H1 (cell line): ENCODE results near the gene WDCP. TPM values are rescaled to one million over a fixed set of nuclear protein-coding genes. Genes with fewer than 3 reads are reported as not detected.

Experiments used
- CTCF ChIA-PET: fragments of 300-600 bp; sonication (Branson Sonifier 250); formaldehyde crosslinking; loops from one replicate; lab custom pipeline; 2021; ENCODE audit not compliant: partially characterized antibody; lab: Charles Lee
- POLR2A ChIA-PET: fragments of 300-600 bp; sonication (Branson Sonifier 250); formaldehyde crosslinking; loops from one replicate; lab custom pipeline; 2021; ENCODE audit warnings: inconsistent platforms; ENCODE audit not compliant: partially characterized antibody; lab: Charles Lee
- DNase-seq, 2 experiments: peaks; one replicate each; pipeline versions ENCODE4 v3.0.0 to v3.0.0-alpha.2; 2010 to 2022; ENCODE audit warnings: low spot score in 2 of 2, low read depth in 1 of 2, mixed read lengths in 1 of 2
- FAIRE-seq: peaks from 2 replicates; lab custom pipeline; 2011; peaks lifted over from hg19 to GRCh38; lab: Jason Lieb, UNC
- H2AFZ ChIP-seq: 2 replicates; pipeline ENCODE4 v1.8.1; 2012; ENCODE audit warnings: low read length, inconsistent platforms
- H2AK5ac ChIP-seq: 2 replicates; pipeline ENCODE4 v1.6.1; 2013; ENCODE audit warnings: low read depth, low read length
- H2BK120ac ChIP-seq: replicated peaks from 2 replicates; pipeline ENCODE3; 2013; ENCODE audit warnings: low read depth, low read length, inconsistent platforms
- H2BK12ac ChIP-seq: 2 replicates; pipeline ENCODE4 v1.6.1; 2013; ENCODE audit warnings: low read depth, low read length
- H2BK15ac ChIP-seq: 2 replicates; pipeline ENCODE4 v1.6.1; 2013; ENCODE audit warnings: low read length
- H2BK20ac ChIP-seq: 2 replicates; pipeline ENCODE4 v1.6.1; 2013; ENCODE audit warnings: low read length
- H2BK5ac ChIP-seq: 2 replicates; pipeline ENCODE4 v1.6.1; 2013; ENCODE audit warnings: low read depth, low read length
- H3K14ac ChIP-seq: 2 replicates; pipeline ENCODE4 v1.6.1; 2013; ENCODE audit warnings: inconsistent platforms; ENCODE audit not compliant: insufficient read length
- H3K18ac ChIP-seq: 2 replicates; pipeline ENCODE4 v1.6.1; 2013; ENCODE audit warnings: low read length; ENCODE audit errors: extremely low read depth
- H3K23ac ChIP-seq: 2 replicates; pipeline ENCODE4 v1.6.1; 2013; ENCODE audit warnings: inconsistent platforms; ENCODE audit not compliant: insufficient read length
- H3K23me2 ChIP-seq: 2 replicates; pipeline ENCODE4 v1.6.1; 2013; ENCODE audit warnings: low read depth, low read length
- H3K27ac ChIP-seq: 2 replicates; pipeline ENCODE4 v1.6.1; 2011; ENCODE audit warnings: low read depth, low read length, inconsistent platforms
- H3K27me3 ChIP-seq, 4 experiments: replicated peaks in 1 of 4; 1 replicate in 1 of 4; 2 replicates in 3 of 4; pipeline versions ENCODE4 v1.6.1 to v1.8.1; 2011 to 2013; ENCODE audit warnings: low read length in 3 of 4, mild to moderate bottlenecking in 3 of 4, inconsistent platforms in 2 of 4, mixed read lengths in 2 of 4, moderate library complexity in 1 of 4; ENCODE audit not compliant: control insufficient read depth in 3 of 4, insufficient read depth in 3 of 4; ENCODE audit errors: extremely low read depth in 1 of 4
- H3K36me3 ChIP-seq, 4 experiments: 2 replicates each; pipeline versions ENCODE4 v1.6.1 to v1.8.1; 2011 to 2013; ENCODE audit warnings: mild to moderate bottlenecking in 4 of 4, low read length in 3 of 4, moderate library complexity in 2 of 4, control low read depth in 1 of 4, inconsistent platforms in 1 of 4; ENCODE audit not compliant: insufficient read depth in 4 of 4, control insufficient read depth in 2 of 4
- H3K4ac ChIP-seq: replicated peaks from 2 replicates; pipeline ENCODE3; 2013; ENCODE audit warnings: low read length, low read depth, mixed read lengths, inconsistent platforms; ENCODE audit not compliant: insufficient read length
- H3K4me1 ChIP-seq, 4 experiments: replicated peaks in 1 of 4; 1 replicate in 1 of 4; 2 replicates in 3 of 4; pipeline versions ENCODE4 v1.6.1 to v1.8.1; 2011 to 2013; ENCODE audit warnings: low read length in 3 of 4, inconsistent platforms in 2 of 4, mixed read lengths in 1 of 4; ENCODE audit not compliant: insufficient read depth in 4 of 4, control insufficient read depth in 3 of 4
- H3K4me2 ChIP-seq, 2 experiments: 2 replicates each; pipeline versions ENCODE4 v1.6.1 to v1.8.1; 2011 to 2013; ENCODE audit warnings: low read depth in 2 of 2, low read length in 2 of 2, control low read depth in 1 of 2, inconsistent platforms in 1 of 2, mild to moderate bottlenecking in 1 of 2; ENCODE audit not compliant: insufficient read depth in 1 of 2
- H3K4me3 ChIP-seq, 4 experiments: fragments of 200-600, 300-600 bp in 1 of 4; sonication (generic), shearing (Covaris generic), sonication (Bioruptor Twin) in 1 of 4; 2 replicates each; pipeline versions ENCODE4 v1.5.1 to v1.8.1; 2011 to 2016; ENCODE audit warnings: low read length in 4 of 4, low read depth in 3 of 4, control low read depth in 2 of 4, inconsistent platforms in 2 of 4, mild to moderate bottlenecking in 2 of 4, mixed read lengths in 1 of 4, moderate library complexity in 1 of 4; ENCODE audit not compliant: insufficient read depth in 2 of 4; ENCODE audit errors: extremely low read depth in 1 of 4
- H3K56ac ChIP-seq: replicated peaks from 2 replicates; pipeline ENCODE3; 2013; ENCODE audit warnings: low read depth, mild to moderate bottlenecking, mixed read lengths, low read length, inconsistent platforms; ENCODE audit not compliant: insufficient read length
- H3K79me1 ChIP-seq: 2 replicates; pipeline ENCODE4 v1.6.1; 2013; ENCODE audit warnings: low read depth, low read length, control low read depth
- H3K79me2 ChIP-seq, 2 experiments: 2 replicates each; pipeline versions ENCODE4 v1.6.1 to v1.8.1; 2012 to 2013; ENCODE audit warnings: low read length in 2 of 2, mild to moderate bottlenecking in 2 of 2, inconsistent platforms in 1 of 2; ENCODE audit not compliant: insufficient read depth in 2 of 2, control insufficient read depth in 1 of 2
- H3K9ac ChIP-seq, 4 experiments: replicated peaks in 1 of 4; 1 replicate in 1 of 4; 2 replicates in 3 of 4; pipeline versions ENCODE4 v1.6.1 to v1.8.1; 2011 to 2013; ENCODE audit warnings: low read depth in 3 of 4, low read length in 3 of 4, control low read depth in 2 of 4, mild to moderate bottlenecking in 2 of 4, moderate library complexity in 2 of 4, inconsistent platforms in 1 of 4; ENCODE audit errors: extremely low read depth in 1 of 4
- H3K9me3 ChIP-seq, 2 experiments: 2 replicates each; pipeline versions ENCODE4 v1.6.1 to v1.8.1; 2012 to 2013; ENCODE audit warnings: mild to moderate bottlenecking in 2 of 2, moderate library complexity in 2 of 2, control low read depth in 1 of 2, inconsistent platforms in 1 of 2, low read depth in 1 of 2, low read length in 1 of 2, mixed read lengths in 1 of 2; ENCODE audit not compliant: insufficient read depth in 2 of 2
- H4K20me1 ChIP-seq, 2 experiments: replicated peaks in 1 of 2; 2 replicates each; pipeline versions ENCODE3 to v1.8.1; 2011 to 2013; ENCODE audit warnings: inconsistent platforms in 2 of 2, low read length in 2 of 2, mild to moderate bottlenecking in 1 of 2; ENCODE audit not compliant: insufficient read depth in 2 of 2, control insufficient read depth in 1 of 2
- H4K5ac ChIP-seq: 2 replicates; pipeline ENCODE4 v1.6.1; 2013; ENCODE audit warnings: low read length, low read depth, mixed read lengths, inconsistent platforms; ENCODE audit not compliant: insufficient read length
- H4K8ac ChIP-seq: 2 replicates; pipeline ENCODE4 v1.8.0; 2013; ENCODE audit warnings: mild to moderate bottlenecking, moderate library complexity, low read length, inconsistent platforms; ENCODE audit not compliant: insufficient read depth; ENCODE audit errors: extremely low read depth
- H4K91ac ChIP-seq: replicated peaks from 2 replicates; pipeline ENCODE3; 2013; ENCODE audit warnings: low read length, mixed read lengths, inconsistent platforms; ENCODE audit not compliant: insufficient read length
- ASH2L ChIP-seq: fragments of 200-600, 300-600 bp; sonication (generic); IDR thresholded peaks from one replicate; pipeline ENCODE4 v1.7.1; 2017; ENCODE audit warnings: low read length
- BRCA1 ChIP-seq: IDR thresholded peaks from 2 replicates; pipeline ENCODE4 v1.6.1; 2012; ENCODE audit warnings: low read depth, low read length, improper control_type of control experiment
- KDM4A ChIP-seq: IDR thresholded peaks from one replicate; pipeline ENCODE4 v1.7.1; 2012; ENCODE audit warnings: low read depth, mild to moderate bottlenecking, moderate library complexity, low read length, inconsistent platforms; ENCODE audit not compliant: severe bottlenecking
- TAF7 ChIP-seq: optimal IDR thresholded peaks from 2 replicates; pipeline ENCODE3; 2011; ENCODE audit warnings: low read depth, mild to moderate bottlenecking, inconsistent platforms, low read length, moderate library complexity, borderline replicate concordance
- WGBS, 2 experiments: shearing (Covaris generic) in 1 of 2; methylation state at CpG; one replicate each; pipeline versions ENCODE4 v1.1.6 to v1.1.7; 2013 to 2015; ENCODE audit warnings: low lambda C conversion rate in 2 of 2, mixed read lengths in 2 of 2, inconsistent platforms in 1 of 2, low coverage in 1 of 2, missing lambda C conversion rate in 1 of 2; ENCODE audit not compliant: insufficient replicate concordance in 2 of 2, insufficient coverage in 1 of 2, insufficient read length in 1 of 2; ENCODE audit errors: extremely low coverage in 1 of 2, missing lambda C conversion rate in 1 of 2; 5-methylcytosine and 5-hydroxymethylcytosine counted together
- polyA plus RNA-seq, 7 experiments: library from polyadenylated mRNA; depleted of rRNA in 3 of 7; stranded (reverse) in 5 of 7; unstranded in 2 of 7; fragments of >200 nt in 5 of 7; fragments of 200-250 nt in 2 of 7; gene quantifications; 1 replicate in 5 of 7; 2 replicates in 1 of 7; 4 replicates in 1 of 7; pipeline versions ENCODE4 v1.2.1 to v1.2.3, GENCODE V29; 2011 to 2013; ENCODE audit warnings: missing spikeins in 2 of 7, mixed read lengths in 2 of 7
- total RNA-seq: library from RNA; stranded (reverse); fragmentation: NEBNext Ultra II Directional; extraction: Animal tissue kit (Norgen Biotek cat#: 25700); gene quantifications from 2 replicates; pipeline ENCODE4 v1.2.1, GENCODE V29; 2021

The WDCP gene
- total and polyA plus RNA-seq, 2 of the 8 experiments (the other 6 are each of a cell fraction or from before 2014, with no cell fraction given): 19.2 to 40.1 TPM

- Histone ChIP-seq H2BK5ac (0 out of 2 replicates have a peak overlapping the region, but pooled peaks have one; percentile 15), H3K36me3 (peaks cover 0 to 8% (median 0%) of the 10 kb centered on the region in 4 experiments; a peak in 1 of 8 replicates), H3K9ac (peak overlapping the region; percentile 25 to 71 (median 46); a peak in 6 of 7 replicates), H2BK15ac (no peak overlapping the region; the same call in 1 of the 2 replicates), H3K14ac (no peak overlapping the region), H3K18ac (peak overlapping the region; percentile 80), H3K56ac (peak overlapping the region; percentile 54), H2BK12ac (no peak overlapping the region), H2BK20ac (no peak overlapping the region), H4K5ac (no peak overlapping the region), H4K91ac (no peak overlapping the region), H3K79me2 (peaks cover 0 to 20% of the 10 kb centered on the region in 2 experiments; a peak in 3 of 4 replicates), H3K27ac (no peak overlapping the region), H3K4me3 (peak overlapping the region; percentile 78 to 95 (median 83)), H4K8ac (peak overlapping the region; percentile 75; the same call in 1 of the 2 replicates), H3K79me1 (peaks cover 2% of the 10 kb centered on the region; the same call in 1 of the 2 replicates), H3K27me3 (no peaks in the 10 kb centered on the region), H2AK5ac (no peak overlapping the region), H3K4me1 (peaks cover 5 to 12% (median 6%) of the 10 kb centered on the region in 4 experiments; a peak in 5 of 7 replicates), H3K23me2 (peaks cover 5% of the 10 kb centered on the region; the same call in 1 of the 2 replicates), H3K4me2 (peak overlapping the region; percentile 88 to 91), H3K9me3 (no peaks in the 10 kb centered on the region), H3K23ac (no peak overlapping the region), H2BK120ac (no peak overlapping the region), H4K20me1 (peaks cover 0 to 4% of the 10 kb centered on the region in 2 experiments), H3K4ac (peak overlapping the region; percentile 91), H2AFZ (peak overlapping the region; percentile 74; the same call in 1 of the 2 replicates)
- 6% methylated on average over 43 of the region's 47 CpGs; no CpG with 5 or more reads in 1 of the 2 experiments for WGBS, 2 experiments
- FAIRE-seq (no peak), DNase-seq (peak in 1 of 2 experiments; percentile 76)
- TF ChIP-seq BRCA1: no peak
- peak; percentile 76 for TF ChIP-seq KDM4A
- peak; percentile 71 for TF ChIP-seq ASH2L
- TF ChIP-seq TAF7: peak; percentile 45
- ChIA-PET POLR2A (interaction anchor here (1.1 to 2.0 kb wide), 10 partner anchors 9 to 123 kb away, joined by 3 to 9 read pairs (median 4); partner anchors contain the start of genes ATAD2B, MFSD2B and SF3B6), CTCF (interaction anchor here (0.6 to 3.9 kb wide), 8 partner anchors 9 to 1018 kb away, joined by 3 to 27 read pairs (median 4); partner anchors contain the start of gene ATAD2B)
Measured at GRCh38 chr2:24050041-24050979, 3.1 kb upstream of the WDCP start.
